HG03139 (cell line): ENCODE measurements around the gene ANKHD1.
"Not testable (repeated sequence)": the region's sequence is repeated elsewhere in the genome, so short reads cannot be mapped to it uniquely, and the experiment has no call there.

Experiments used
- ATAC-seq: cut with Tn5 transposase; IDR thresholded peaks from one replicate; pipeline ENCODE4 v1.9.1; 2021; ENCODE audit not compliant: unreplicated experiment

The ANKHD1 gene

GRCh38 chr5:140558542-140558941, 156.9 kb downstream of the ANKHD1 start:
- no peak for ATAC-seq

DNA sequence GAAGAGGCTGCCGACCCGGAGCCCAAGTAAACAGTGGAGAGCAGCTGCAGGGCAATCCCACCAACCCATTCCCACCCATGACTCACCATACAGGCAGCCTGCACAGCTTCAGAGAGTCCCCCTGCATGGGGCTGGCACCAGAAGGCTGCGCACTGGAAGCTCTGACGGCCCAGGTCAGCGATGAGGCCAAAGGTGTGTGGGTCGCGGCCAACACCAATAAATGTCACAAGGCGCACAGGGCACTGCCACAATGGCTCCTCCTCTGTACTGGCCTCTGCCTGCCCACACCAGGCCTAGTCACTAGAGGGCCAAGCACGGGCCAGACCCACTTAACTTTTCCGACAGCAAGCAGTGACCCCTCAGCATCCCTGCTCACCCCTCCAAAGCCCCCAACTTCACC, 158.6 kb downstream of the ANKHD1 start:
- ATAC-seq: no peak

GRCh38 chr5:140561753-140562523, 160.3 kb downstream of the ANKHD1 start:
- no peak for ATAC-seq

DNA sequence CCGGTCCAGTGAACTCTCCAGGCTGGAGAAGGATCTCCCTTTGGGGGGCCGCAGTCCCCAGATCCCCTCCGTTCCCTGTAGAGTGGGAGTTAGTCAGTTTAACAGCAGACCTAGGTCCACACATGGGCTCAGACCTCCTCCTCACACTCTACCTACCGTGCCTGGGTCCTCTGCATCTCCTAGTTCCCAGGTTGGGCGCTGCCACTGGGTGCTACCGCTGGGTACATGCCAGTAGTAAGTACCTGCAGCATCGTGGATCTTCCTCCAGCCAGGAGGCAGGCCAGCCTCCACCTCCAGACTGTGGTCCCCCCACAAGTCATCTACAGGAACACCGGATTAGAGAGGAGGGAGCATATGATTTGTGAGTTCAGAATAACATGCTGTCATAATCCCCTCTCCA, 162.0 kb downstream of the ANKHD1 start:
- ATAC-seq: no peak

DNA sequence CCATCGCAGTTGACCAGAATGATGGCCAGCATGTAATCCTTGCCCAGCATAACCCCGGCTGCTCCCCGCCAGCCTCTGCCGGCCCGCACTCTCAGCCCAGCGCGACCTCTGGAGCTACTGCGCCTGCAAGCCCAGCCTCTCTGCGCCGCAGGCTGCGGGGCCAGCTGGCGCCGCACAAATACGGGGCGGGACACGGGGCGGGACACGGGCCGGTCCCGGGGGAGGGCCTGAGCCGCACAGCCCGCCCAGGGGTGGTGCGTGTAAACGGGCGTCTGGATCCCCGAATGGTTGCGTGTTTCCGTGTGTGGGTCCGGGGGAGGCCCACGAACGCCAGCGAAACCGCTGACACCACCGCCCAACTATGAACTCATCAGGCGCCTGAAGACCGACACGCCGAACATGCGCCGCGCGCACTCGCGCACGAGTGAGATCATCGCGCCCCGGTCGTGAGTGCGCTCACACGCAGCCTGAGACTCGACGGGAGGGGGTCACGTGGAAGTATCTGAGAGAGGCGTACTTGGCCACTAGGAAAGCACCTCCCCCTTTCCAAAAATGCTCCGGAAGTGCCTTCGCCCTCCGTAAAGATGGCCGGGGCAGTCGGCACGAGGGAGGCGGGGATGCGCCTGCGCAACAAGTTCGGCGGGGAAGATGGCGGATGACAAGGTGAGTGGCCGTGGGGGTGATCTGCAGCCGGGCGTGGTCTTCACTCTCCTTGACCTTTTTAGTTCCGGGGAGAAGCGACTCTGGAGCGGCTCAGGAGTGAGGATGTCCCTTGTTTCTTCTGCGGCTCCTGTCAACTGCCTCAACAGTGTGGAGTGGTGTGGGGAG, 162.8 kb downstream of the ANKHD1 start, which contains the start of the genes APBB3 and SLC35A4:
Gene APBB3 (minus strand): TSS at position 403 of the 828 bp plus-strand sequence. CDS start 353 bp downstream, at position 50.
Gene SLC35A4 (plus strand): TSS at position 633 of the 828 bp plus-strand sequence. CDS start 2,342 bp downstream, outside the sequence.
- ATAC-seq: peak; percentile 77

DNA sequence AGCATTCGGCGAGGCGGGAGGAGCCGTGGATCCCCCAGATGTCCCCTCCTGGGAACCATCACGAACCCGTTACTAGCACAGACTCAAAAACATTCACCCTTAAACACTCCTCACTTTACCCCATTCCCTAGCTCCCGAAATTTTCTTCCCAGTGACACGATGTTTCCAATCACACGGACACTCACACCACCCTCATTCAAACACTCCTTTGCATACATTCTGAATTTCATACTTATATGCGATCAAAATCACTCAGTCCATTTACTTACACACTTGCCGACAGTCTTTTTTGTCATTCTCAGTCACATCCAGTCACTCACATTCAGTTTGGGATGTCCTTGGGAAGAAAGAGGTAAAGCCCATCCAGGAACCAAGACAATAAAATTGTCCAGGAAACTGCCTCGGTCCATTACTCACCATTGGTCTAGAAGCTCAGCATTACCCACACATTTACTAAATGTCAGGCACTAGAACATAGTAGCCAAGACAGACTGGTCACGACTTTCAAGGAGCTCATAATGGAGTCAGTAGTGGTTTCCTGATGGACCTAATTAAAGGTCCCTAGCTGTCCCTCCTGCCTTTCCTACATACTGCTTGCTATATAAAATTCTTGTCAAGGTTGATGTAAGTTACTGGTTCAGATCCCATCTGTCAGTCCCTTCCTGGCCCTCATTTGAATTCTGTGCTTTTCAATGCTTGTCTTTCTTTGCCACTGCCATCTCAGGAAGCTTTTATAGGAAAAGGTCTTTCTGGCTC, 163.6 kb downstream of the ANKHD1 start:
- no peak for ATAC-seq

GRCh38 chr5:140565780-140566095, 164.1 kb downstream of the ANKHD1 start:
- no peak for ATAC-seq

DNA sequence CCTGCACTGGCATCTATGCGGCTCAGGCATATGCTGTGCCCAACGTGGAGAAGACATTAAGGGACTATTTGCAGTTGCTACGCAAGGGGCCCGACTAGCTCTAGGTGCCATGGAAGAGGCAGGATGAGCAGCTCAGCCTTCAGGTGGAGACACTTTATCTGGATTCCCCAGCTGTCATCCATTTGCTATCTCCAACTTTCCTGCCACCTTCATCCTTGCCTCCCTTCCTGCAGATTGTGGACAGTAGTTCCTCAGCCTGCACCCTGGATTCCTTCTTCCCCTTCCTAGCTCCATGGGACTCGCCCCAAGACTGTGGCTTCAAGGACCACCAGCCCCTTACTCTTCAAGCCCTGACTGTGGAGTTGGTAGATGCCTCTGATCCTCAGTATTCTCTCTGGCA, 165.0 kb downstream of the ANKHD1 start:
- no peak for ATAC-seq

DNA sequence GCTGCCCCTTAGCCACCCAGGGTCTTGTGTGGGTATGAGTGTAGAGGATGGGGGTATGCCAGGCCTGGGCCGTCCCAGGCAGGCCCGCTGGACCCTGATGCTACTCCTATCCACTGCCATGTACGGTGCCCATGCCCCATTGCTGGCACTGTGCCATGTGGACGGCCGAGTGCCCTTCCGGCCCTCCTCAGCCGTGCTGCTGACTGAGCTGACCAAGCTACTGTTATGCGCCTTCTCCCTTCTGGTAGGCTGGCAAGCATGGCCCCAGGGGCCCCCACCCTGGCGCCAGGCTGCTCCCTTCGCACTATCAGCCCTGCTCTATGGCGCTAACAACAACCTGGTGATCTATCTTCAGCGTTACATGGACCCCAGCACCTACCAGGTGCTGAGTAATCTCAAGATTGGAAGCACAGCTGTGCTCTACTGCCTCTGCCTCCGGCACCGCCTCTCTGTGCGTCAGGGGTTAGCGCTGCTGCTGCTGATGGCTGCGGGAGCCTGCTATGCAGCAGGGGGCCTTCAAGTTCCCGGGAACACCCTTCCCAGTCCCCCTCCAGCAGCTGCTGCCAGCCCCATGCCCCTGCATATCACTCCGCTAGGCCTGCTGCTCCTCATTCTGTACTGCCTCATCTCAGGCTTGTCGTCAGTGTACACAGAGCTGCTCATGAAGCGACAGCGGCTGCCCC, 165.6 kb downstream of the ANKHD1 start:
- ATAC-seq: no peak

- no peak for ATAC-seq
Measured at GRCh38 chr5:140567871-140568270, 166.2 kb downstream of the ANKHD1 start.

DNA sequence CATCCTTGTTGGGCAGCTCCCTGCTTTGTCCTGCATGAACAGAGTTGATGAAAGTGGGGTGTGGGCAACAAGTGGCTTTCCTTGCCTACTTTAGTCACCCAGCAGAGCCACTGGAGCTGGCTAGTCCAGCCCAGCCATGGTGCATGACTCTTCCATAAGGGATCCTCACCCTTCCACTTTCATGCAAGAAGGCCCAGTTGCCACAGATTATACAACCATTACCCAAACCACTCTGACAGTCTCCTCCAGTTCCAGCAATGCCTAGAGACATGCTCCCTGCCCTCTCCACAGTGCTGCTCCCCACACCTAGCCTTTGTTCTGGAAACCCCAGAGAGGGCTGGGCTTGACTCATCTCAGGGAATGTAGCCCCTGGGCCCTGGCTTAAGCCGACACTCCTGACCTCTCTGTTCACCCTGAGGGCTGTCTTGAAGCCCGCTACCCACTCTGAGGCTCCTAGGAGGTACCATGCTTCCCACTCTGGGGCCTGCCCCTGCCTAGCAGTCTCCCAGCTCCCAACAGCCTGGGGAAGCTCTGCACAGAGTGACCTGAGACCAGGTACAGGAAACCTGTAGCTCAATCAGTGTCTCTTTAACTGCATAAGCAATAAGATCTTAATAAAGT, 166.9 kb downstream of the ANKHD1 start:
- no peak for ATAC-seq

- no peak for ATAC-seq
Measured at GRCh38 chr5:140569197-140569596, 167.6 kb downstream of the ANKHD1 start.

GRCh38 chr5:140570058-140570457, 168.4 kb downstream of the ANKHD1 start:
- ATAC-seq: no peak

- no peak for ATAC-seq
Measured at GRCh38 chr5:140570488-140570887, 168.9 kb downstream of the ANKHD1 start.

GRCh38 chr5:140571105-140571504, 169.5 kb downstream of the ANKHD1 start:
- ATAC-seq: no peak

GRCh38 chr5:140573683-140574082, 172.1 kb downstream of the ANKHD1 start:
- no peak for ATAC-seq

DNA sequence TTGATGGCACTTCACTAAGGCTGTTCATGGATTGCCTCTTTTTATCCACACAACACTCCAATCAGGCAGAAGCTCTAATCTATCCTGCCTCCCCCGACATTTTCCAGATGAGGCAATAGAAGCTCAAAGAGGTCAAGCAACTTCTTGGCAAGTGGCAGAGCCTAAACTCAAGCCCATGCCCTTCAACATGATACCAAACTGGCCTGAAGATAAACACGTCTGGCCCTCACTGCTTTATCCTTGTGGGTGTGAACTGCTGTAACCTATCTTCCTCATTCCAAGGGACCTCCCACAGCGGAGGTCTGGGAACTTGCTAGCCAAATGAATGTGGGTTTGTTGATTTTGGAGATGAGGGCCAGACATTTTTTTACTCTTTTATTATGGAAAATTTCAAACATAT, 172.5 kb downstream of the ANKHD1 start:
- ATAC-seq: no peak

DNA sequence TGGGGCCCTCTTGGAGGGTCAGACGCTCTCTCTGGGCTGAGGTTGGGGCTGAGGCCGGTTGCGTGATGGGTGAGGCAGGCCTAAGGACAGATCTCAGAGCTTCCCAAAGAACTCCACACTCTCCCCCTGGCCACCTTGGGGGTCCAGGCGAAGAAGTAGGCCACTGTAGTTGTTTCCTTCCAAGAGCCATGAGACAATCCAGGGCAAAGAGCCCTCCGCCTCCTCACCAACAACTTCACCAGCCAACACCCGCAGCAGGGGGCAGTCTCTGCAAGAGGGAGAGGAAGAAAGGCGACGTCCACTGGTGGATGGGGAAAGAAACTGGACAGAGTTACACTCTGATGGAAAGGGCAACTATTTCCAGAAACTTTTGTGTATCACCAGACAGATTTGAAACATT, 173.7 kb downstream of the ANKHD1 start:
- ATAC-seq: no peak

DNA sequence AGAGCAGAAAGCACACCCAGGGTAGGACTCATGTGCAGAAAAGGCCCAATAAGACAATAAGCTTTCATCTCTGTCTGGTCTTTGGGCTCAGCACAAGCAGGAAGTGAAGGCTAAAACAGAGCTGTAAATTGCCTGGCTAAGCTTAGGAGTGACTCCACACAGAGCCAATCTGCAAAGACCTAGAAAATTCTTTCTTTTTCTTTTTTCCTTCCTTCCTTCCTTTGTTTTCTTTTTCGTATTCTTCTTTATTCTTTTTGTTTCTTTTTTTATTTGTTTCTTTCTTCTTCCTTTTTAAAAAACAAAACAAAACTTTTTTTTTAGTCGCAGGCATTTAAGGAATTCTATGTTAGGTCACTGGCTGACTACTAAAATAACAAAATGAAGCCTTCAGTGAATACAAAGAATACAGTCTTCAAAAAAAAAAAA, 175.2 kb downstream of the ANKHD1 start:
- no peak for ATAC-seq

- ATAC-seq: not testable (repeated sequence)
Measured at GRCh38 chr5:140579188-140579747, 177.6 kb downstream of the ANKHD1 start.
